GM12801 (cell line): ENCODE measurements around the gene NOP9.

ENCODE experiments used
- CTCF ChIP-seq: IDR thresholded peaks from one replicate; pipeline ENCODE4 v1.5.1; 2011; ENCODE audit warnings: control low read depth; ENCODE audit not compliant: insufficient read length; ENCODE audit errors: extremely low read depth

NOP9 gene

GRCh38 chr14:24335461-24336171, 36.0 kb downstream of the NOP9 start:
- TF ChIP-seq CTCF = no peak

GRCh38 chr14:24337144-24337823, 37.6 kb downstream of the NOP9 start:
- TF ChIP-seq CTCF = no peak

DNA sequence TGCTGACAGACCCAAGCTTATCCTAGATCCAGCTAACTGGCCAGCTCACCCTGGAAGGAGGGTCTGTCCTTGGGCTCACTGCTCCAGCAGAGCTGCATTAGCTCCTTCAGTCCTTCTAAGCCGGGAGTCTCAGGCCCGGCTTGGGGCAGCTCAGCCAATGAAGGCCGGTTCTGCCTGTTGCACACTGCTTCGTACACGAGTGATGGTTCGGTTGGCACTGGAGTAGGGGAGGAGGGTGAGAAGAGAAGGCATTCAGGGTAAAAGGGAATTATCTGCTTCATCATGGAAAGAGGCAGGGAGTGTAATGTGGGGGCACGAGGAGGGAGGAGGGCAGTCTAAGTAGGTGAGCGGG, 38.1 kb downstream of the NOP9 start:
- no peak for TF ChIP-seq CTCF

GRCh38 chr14:24338843-24339242, 39.2 kb downstream of the NOP9 start:
- TF ChIP-seq CTCF = no peak

DNA sequence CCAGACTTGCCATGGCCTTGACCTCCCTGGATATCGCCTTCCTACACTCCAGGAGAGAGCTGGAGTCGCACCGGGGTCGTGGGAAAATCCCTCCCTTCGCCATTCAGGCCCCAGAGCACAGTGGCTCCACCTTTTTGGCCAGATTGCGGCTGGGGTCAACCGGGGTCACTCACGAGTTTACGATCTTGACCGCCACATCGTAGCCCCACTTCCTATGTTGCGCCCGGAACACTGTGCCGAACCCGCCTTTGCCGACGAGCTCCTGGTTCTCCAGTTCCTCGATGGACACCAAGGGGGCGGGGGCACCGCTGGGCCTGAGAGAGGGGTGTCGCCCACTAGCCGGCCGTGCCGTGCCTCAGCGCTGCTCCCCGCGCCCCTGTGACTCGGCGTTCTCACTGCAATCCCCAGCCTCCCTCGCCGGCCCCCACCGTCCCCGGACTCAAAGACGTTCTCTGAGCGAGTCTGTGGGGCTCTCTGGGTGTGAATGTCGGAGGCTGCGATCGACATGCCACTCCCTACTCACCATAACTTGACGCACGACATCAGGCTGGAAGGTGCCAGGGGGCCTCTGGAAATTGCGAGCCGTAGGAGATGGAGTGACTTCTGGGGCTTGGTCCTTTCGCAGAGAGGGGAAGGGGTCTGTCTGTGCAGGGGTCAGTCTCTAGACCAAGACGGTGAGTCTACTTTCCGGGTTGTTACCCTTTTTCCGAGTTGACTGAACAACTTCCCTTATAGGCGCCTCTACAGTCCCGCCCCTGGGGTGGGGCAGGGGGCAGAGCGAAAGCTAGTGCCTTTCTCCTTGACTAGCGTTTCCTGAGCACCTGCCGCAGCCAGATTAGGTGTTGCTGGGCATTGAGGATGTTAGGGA, 39.9 kb downstream of the NOP9 start, which contains the start of gene RIPK3:
TSS of gene RIPK3 (minus strand) at position 708 of the 868 bp plus-strand sequence. CDS start at position 543, 165 bp downstream.
- TF ChIP-seq CTCF = no peak

DNA sequence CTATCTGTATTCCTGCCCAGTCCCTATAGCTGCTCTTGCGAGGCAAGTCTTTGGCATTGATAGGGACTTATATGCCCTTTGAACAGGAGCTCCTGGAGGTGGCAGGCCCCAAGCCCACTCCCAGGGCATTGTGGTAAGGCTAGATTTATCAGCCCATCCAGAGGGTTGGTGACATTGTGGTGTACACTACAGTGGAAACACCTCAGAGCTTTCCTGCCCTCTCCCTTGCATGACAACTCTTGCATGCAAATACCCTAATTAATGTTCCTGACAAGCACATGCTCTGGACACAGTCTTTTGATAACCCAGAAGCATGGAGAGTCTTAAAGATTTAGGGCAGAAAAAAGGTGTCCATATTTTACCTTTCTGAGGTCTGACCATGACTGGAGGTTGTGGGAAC, 41.0 kb downstream of the NOP9 start:
- no peak for TF ChIP-seq CTCF

DNA sequence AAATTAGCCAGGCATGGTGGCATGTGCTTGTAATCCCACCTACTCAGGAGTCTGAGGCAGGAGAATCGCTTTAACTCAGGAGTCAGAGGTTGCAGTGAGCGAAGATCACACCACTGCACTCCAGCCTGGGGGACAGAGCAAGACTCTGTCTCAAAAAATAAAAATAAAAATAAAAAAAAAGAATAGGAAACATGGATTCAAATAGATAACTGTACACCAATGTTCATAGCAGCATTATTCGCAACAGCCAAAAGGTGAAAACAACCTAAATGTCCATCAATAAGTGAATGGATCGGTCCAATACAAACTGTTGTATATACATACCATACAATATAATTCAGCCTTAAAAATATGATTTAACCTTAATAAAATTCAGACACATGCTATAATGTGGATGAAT, 43.2 kb downstream of the NOP9 start:
- TF ChIP-seq CTCF = no peak
